Activated CD8-positive, alpha-beta memory T cell treated with anti-CD3 and anti-CD28 coated beads for 4 hours (primary cell): Measurements from ENCODE around the gene MEAF6.

Source experiments
- DNase-seq, 2 donors: peaks; one replicate each; pipeline ENCODE4 v3.0.0-alpha.2; 2020; ENCODE audit warnings: low read depth in 2 of 2

The MEAF6 gene

DNA sequence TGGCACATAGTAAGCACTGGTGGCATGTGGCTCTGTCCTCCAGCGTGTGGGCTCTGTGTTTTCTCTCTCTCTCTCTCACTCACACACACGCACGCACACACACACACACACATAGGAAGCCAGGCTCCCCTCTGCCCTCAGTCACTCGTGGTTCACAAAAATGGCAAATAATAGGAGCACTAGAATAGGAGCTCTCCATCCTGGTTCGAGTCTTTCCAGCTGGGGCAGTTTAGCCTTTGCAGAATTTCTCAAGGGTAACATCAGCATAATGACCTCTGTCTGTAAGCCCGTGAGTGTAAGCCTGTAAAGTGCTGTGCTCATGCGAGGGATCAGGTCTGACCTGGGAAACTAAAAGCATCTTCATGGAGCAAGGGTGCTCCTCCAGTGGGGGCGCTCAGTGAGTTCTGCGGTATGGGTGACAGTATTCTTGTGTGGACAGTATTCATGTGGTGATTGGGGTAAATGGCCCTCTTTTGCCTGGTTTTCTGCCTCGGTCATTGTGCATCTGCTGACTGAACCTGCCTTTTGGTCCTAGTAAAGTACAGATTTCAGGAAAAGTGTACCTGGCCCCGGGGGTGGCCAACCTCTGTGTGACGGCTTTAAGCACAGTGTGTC, 41.0 kb downstream of the MEAF6 start:
- no peak for DNase-seq

DNA sequence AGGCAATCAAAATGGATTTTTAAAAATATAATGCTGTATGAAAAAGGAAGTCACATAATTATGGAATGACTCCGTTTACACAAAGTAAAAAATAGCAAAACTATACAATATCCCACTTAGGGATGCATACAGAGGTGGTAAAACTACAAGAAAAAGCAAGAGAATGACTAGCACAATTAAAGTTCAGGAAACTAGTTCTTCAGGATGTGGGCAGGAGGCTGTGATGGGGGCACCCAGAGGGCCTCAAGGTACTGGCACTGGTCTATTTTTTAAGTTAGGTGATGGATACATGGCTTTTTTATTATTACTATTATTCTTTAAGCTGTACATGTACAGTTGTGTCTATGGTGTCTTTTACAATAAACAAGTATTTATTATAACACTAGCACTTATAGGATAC, 41.6 kb downstream of the MEAF6 start:
- no peak for DNase-seq

DNA sequence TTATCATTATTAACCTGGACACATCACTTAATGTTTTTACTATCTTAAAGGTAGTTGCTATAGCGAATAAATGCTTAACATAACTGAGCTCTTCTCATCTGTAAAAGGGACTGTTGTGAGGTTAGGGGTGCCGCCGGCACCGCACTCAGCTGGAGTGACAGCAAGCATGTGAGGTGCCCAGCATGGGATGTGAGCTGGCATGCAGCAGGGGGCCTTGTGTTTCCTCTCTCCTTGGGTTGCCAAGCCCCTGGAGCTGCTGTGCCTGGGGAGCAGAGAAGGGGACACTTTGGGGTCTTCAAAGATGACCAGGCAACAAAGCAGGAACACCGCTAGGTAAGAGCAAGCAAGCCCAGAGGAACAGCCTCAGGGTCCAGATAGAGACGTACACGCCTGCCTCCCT, 42.3 kb downstream of the MEAF6 start:
- DNase-seq, result no peak

DNA sequence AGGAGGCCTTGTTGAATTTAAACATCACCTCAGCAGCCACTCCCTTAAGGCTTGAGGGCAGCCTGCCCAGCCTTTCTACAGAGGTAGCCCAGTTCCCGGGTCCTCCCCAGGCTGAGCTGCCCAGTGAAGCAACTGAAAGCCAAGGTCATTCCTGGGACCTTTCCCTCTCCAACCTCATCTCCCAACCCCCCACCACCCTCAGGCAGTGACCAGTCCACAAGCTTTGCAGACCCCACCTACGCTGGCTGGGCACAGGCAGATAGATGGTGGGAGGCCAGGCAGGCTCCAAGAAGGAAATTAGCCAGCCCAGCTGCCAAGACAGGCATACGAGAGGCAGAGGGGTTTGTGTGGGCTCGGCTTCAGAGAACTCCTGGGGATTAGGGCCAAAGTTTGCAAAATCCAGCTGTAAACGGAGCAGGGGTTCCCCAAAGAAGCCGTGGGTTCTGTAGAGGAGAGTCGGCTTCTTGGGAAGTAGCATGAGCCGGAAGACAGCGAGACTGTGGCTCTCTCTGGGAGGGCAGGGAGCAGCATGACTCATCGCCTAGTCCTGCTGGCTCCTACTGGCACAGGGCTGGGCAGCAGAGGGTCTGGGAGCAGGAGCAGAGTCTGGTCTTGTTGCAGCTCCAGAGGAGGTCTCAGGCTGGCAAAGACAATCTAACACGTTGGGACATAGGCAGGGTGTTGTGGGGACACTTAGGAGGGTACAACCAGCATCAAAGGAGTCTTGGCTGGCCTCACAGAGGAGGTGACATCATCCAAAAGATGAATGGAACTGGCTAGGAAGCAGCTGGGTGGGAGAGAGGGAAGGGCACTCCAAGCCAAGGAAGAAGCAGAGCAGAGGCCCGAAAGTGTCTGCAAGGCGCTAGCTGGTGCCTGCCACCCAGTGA, 43.0 kb downstream of the MEAF6 start:
- DNase-seq, result no peak

DNA sequence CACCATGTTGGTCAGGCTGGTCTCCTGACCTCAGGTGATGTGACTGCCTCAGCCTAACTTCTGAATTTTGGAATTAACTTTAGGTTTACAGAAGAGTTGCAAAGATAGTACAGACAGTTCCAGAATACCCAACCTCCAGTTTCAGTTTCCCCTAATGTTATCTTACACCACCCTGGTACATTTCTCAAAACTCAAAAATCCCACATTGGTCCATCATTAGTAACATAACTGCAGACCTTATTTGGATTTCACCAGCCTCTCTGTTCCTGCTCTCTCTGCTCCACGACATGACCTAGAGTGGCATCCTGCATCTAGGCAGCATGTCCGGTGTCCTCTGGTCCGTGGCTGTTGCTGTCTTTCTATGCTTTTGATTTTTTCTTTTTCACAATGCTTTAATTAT, 45.2 kb downstream of the MEAF6 start:
- no peak for DNase-seq

DNA sequence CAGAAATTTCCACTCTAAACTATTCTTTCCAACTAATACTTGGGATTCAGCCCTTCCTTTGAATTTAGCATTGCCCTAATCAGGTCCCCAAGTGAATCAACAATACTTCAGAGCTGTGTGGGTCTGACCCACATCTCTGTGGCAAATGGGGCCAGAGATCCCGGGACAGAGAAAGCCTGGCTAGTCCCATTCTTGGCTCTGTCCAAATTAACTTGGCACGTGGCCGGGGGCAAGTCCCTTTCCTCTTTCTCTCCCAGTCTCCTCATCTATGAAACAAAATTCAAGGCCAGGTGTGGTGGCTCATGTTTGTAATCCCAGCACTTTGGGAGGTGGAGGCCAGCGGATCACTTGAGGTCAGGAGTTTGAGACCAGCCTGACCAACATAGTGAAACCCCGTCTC, 46.5 kb downstream of the MEAF6 start:
- DNase-seq, result no peak

DNA sequence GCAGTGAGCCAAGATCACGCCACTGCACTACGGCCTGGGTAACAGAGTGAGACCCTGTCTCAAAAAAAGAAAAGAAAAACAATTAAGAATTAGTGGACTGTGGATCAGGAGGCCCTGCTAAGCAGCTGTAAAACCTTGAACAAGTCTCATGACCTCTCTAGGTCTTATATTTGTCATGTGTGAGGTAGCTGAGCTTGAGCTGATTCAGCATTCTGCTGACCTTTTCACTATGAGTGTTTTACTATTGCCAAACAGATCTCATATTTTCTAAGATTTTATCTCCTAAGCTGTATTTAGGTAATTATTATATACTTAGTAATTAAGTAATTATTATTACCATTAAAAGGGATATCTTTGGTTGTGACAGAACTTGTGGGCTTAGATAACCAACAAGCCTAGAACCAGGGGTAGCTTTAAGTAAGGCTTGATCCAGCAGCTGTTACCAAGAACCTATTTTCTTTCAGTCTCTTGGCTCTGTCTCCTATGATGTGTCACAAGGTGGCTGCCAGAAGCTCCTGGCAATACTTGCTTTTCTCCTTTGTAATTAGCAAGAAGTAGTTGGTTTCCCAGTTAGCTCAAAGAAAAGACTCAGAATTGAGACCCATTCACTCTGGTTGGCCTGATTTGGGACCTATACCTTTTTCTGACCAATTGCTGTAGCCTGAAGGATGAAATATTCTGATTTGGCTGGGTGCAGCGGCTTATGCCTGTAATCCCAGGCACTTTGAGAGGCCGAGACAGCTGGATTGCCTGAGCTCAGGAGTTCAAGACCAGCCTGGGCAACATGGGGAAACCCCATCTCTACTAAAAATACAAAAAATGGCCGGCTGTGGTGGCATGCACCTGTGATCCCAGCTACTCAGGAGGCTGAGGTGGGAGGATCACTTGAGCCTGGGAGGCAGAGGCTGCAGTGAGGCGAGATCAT, 48.7 kb downstream of the MEAF6 start:
- no peak for DNase-seq

DNA sequence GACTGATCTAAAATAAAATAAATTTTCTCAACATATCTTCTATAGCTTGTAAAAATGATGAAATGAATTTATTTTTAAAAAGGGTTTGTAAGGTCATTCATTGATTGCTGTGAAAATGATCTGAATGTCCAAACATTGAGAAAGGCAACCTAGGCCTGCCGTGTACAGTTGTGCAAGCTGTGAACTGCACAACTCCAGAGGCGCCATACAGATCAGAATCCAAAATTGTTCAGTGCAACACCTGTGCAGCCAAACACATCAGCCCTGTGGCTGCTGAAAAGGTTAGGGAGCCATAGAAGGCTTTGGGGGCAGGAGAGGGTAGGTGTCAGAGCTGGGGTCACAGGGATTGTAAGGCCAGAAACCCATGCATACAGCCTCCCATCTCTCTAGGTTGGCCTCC, 50.1 kb downstream of the MEAF6 start:
- DNase-seq, result no peak

DNA sequence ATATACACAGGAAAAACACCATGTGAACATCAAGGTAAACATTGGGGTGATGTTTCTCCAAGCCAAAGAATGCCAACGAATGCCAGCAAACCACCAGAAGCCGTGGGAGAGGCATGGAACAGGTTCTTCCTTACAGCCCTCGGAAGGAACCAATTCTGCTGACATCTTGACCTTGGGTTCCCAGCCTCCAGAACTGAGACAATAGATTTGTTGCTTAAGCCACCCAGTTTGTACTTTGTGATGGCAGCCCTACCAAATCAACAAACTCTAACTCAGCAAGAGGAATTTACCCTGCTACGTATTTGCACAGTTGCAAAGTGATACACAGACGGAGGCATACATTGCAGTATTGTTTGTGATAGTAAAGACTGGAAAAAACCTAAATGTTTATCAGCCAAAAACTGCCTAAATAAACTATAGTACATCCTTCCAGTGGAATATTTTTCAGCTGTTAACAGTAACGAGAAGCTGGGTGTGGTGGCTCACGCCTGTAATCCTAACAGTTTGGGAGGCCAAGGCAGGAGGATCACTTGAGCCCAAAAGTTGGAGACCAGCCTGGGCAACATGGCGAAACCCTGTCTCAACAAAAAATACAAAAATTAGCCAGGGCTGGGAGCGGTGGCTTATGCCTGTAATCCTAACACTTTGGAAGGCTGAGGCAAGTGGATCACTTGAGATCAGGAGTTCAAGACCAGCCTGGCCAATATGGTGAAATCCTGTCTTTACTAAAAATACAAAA, 52.7 kb downstream of the MEAF6 start:
- no peak for DNase-seq

DNA sequence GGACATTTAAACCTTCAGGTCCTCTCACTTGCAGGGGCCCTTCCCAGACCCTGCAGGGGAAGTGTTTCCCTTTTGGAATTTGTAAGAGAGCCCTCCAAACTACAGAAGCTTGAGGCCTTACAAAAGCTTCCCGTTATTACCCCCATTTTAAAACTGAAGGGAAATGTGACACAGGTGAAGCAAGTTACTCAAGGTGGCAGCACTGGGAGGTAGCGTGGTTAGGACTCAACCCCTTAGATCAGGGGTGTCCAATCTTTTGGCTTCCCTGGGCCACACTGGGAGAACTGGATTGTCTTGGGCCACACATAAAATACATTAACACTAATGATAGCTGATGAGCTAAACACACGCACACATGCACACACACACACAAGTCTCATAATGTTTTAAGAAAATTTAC, 56.0 kb downstream of the MEAF6 start:
- DNase-seq, result no peak

DNA sequence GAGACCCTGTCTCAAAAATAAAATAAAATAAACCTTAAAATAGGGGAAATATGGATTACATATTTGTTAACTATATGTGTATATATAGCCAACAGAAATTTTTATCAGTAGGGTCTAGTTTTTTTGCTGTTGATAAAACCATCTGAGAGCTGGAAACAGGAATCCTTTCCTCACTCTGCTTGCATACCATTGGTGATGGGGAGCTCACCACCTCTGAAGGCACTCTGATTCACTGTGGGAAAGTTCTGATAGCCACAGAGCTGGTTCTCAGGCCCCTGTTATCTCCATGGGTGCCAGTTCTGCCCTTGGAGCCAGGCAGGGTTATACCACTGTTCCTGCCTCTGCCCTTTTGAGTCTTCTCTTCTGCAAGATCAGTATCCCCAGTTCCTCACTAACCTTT, 58.0 kb downstream of the MEAF6 start:
- DNase-seq, result no peak

DNA sequence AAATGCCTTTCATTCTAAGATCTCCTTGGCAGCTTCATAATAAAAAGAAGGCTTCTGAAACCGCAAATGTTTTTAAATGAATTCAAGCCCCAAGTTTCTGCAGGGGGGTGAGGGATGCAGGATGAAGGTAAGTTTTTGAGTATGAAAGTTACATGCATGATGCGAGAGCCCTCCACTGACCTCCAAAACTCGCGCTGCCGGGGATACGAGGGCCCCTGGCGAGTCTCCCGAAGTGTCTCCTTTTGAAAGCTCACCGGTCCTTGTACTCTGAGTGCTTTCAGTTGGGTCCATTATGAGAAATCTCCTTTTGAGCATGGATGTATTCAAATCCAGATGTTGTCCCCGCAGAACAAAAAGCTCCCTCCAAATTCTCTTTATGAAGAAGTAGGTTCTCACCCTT, 59.0 kb downstream of the MEAF6 start:
- no peak for DNase-seq

DNA sequence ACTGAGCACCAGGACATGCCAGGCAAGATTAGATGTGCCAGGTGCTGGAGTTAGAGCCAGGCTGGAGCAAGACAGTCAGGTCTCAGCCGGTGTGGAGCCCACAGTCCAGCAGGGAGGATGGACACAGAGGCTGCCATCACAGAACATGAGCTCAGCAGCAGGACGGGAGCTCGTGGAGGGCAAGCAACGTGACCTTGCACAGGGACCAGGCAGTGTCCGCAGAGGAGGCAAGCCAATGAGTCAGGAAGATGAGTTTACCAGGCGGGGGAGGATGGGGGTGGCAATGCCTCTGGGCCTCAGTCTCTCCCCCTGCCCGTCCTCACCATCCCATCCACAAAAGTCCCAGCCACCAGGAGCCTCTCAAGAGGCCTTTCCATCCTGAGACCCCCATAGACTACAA, 60.9 kb downstream of the MEAF6 start:
- DNase-seq, result no peak

DNA sequence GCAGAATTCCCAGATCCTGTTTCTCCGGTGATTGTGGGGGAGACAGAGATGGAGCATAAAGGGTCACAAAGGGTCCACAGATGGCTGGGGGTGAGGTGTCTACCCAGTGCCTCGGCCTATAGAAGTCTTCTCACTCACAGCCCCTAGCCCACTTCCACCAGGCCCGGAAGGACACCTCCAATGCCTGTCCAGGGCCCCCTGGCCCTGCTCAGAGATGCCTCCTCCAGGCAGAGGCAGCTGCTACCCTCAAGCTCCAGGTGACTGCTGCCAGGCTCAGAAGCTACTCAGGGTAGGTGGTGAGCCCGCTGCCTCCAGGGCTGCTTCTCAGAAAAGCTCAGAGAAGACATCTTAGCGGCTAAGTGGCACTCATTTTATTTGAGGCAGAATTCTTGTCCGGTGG, 62.1 kb downstream of the MEAF6 start:
- DNase-seq, result no peak

DNA sequence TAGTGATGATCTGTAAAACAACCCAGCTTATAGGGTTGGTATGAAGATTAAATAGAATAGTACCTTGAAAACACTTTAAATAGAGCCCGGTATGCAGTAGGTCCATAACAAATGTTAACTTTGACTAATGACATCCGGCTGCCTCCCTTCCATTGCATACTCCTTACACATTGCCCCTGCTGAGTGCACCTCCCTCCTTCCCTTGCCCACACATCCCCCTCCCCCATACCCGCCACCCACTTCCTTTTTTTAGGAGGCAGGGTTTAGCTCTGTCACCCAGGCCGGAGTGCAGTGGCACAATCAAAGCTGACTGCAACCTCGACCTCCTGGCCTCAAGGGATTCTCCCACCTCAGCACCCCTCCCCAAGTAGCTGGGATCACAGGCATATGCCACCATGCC, 64.6 kb downstream of the MEAF6 start:
- peak in 1 of 2 donors; percentile 12 for DNase-seq

DNA sequence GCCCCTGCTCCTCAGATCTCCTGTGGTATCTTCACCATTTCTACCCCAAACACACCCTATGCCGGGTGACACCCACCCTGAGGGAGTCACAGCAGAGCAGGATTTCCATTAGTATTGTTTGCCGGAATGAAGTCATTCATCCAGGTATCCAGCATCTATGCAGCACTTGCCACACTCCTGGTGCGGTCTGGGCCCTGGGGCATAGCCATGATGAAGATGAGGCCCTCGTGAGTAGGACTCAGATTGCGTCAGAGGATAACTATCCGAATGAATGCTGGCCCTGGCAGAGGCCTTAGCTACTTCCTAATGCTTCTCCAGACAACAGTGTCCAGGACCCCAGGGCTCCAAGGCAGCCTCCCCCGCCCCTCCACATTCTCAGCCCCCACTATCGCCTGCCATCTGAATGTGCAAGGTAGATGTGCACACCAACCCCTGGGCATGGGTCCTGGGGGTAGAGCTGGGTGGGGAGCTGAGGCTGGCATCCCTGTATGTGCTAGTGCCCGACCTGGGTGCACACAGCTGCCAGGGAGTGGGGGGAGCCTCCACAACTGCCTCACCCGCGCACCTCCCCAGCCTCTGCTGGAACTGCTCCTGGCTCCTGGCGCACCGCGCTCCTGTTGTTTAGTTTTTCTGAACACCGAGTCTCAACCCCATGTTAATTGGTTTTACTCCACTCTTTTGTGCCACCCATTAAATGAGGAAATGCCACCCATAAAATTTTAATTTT, 65.7 kb downstream of the MEAF6 start:
- DNase-seq, result no peak

DNA sequence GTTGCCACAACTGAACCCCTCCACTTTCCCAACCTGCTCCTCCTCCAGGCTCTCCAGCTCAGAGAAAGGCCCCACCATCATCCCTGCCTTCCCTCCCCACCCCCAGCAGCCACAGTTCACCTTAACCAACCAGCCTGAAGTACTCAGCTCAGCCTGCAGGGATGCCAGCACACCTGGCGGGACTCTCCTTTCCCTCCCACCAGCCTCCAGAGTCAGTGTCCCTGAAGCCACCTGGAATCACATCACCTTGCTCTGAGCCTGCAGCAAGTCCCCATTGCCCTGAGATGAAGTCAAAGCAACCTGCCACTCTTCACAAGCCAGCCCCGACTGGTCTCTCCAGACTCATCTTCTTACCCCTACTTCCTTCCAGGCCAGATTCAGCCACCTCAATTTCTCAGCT, 66.4 kb downstream of the MEAF6 start:
- no peak for DNase-seq

DNA sequence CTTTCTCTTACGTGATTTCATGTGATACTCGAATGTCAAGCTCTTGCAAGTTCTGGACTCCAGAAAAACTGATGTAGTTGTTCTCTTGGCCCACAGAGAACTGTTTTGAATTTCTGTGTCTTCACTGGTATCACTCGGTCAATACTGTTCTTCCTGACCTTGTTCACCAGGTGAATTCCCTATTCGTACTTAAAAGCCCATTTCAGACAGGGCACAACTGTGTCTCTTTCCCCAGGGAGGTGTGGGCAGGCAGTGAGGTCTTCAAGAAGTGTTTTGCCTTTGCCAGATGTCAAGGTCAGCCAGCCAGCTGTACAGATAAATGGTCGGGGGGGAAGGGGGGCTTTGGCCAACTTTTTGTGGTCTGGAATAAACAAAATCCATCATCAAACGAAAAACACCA, 67.7 kb downstream of the MEAF6 start:
- no peak for DNase-seq

DNA sequence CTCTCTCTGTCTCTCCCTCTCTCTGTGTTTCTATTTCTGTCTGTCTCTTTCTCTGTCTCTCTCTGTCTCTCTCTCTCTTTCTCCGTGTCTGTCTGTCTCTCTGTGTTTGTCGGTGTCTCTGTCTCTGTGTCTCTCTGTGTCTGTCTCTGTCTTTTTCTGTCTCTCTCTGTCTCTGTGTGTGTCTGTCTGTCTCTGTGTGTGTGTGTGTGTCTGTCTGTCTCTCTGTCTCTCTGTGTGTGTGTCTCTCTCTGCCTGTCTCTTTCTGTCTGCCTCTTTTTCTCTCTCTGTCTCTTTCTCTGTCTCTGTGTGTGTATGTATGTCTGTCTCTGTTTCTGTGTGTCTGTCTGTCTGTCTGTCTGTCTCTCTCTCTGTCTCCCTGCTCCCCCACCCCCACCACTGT, 71.9 kb downstream of the MEAF6 start:
- no peak for DNase-seq
